DND-41 (cell line): ENCODE results near the gene CPPED1.

ENCODE experiments used
- CTCF ChIP-seq: IDR thresholded peaks from 2 replicates; pipeline ENCODE4 v1.5.1; 2012; ENCODE audit warnings: borderline replicate concordance, low read length, moderate library complexity, mild to moderate bottlenecking; ENCODE audit not compliant: poor library complexity, severe bottlenecking; ENCODE audit errors: extremely low read depth
- EZH2 ChIP-seq: IDR thresholded peaks from 3 replicates; pipeline ENCODE4 v1.6.1; 2012; ENCODE audit warnings: borderline replicate concordance, low read depth, mild to moderate bottlenecking, moderate library complexity, low read length, inconsistent platforms; ENCODE audit not compliant: severe bottlenecking

GRCh38 chr16:12652924-12653323, 150.8 kb downstream of the CPPED1 start:
- TF ChIP-seq CTCF (no peak), EZH2 (no peak)
